ENCODE measurements around the gene JAKMIP1.

DNA sequence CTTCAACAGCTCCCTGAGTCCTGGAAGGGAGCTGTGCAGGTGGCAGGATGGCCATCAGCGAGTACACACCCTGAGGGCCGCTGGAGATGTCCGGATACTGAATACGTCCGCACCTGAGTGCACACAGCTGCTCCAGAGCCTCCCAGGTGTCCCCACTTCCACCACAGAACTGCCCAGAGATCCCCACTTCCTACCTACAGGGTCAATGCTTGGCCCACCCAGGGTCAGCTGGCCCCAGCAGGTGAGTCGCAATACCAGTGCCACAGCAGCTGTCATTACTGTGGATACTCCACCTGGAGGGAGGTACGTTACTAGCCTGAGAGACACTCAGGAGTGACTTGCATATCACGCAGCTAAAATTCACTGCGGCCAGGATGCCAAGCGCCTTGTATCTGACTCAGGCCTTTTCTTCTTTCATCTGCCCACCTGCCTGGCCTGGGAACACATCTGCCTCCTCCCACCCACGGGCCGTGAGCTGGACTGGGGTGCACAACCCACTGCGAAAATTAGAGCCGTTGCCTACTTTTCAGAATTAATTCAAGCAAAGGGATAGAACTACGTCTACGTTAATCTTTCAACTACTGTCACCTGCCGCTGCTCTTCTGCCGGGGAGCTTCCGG is 191.5 kb downstream of the JAKMIP1 start:
- TF ChIP-seq FOXK2 (IDR thresholded peaks at IDR 0.05): no peak
- TF ChIP-seq TARDBP (IDR thresholded peaks at IDR 0.05): no peak
- TF ChIP-seq FOXA1 (IDR thresholded peaks at IDR 0.05): no peak
- TF ChIP-seq CTBP1 (IDR thresholded peaks at IDR 0.05; ENCODE audit: borderline replicate concordance): no peak
- no peak for TF ChIP-seq HDGF (IDR thresholded peaks at IDR 0.05; ENCODE audit: borderline replicate concordance)
